SH-SY5Y (cell line): ENCODE results near the gene MALL.

Source experiments
- GATA2 ChIP-seq: IDR thresholded peaks from 2 replicates; pipeline ENCODE4 v1.6.1; 2011; ENCODE audit warnings: mild to moderate bottlenecking, low read depth, low read length
- GATA3 ChIP-seq: IDR thresholded peaks from 2 replicates; pipeline ENCODE4 v1.6.1; 2011; ENCODE audit warnings: low read depth, mild to moderate bottlenecking, low read length, moderate library complexity

DNA sequence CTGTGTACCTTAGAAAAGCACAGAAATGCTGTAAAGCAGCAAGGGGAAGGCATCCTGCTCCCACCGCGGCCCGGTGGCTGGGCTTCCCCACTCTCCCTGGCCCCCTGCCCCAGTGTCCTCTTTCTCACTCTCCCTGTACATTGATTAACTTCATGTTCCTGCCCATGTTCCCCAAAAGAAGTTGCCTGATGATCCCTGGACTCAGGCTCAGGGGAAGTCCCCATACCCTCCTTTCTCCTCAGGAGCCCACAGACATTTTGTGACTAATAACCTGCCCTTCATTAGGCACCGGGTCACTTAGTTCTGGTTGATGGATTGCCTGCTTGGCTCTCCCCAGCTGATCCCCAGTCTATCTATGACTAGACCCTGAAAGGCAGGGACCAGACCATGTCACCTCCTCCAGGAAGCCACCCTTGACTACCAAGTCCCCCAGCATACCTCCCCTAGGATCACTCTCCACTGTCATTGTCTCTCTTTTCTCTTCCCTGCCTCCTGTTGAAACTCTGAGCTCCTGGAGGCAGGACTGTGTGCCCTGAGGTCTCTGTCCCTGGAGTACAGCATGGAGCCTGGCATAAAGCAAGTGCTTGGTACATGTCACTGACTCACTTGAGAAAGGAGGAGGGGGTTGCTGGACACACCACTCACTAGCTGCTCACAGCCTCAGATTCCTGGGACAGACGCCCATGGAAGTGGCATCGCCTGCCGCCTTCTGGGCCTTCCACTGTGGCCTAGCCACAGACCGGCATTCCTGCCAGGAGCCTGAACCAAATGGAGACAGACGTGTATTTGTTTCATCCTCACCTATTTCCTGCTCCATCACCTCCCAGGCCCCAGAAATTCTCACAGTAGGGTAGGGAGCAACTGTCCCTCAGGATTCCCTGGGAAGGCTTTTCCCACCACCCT is 13.5 kb downstream of the MALL start:
- no peak for TF ChIP-seq GATA2
- no peak for TF ChIP-seq GATA3
